GM23338 (cell line): Measurements from ENCODE around the gene ISG20.

Experiments used
- CREB1 ChIP-seq: fragments of 250-450 bp; sonication (Bioruptor Pico); IDR thresholded peaks from 2 replicates; pipeline ENCODE4 v1.5.0; 2020; ENCODE audit warnings: low read depth, mild to moderate bottlenecking, moderate library complexity
- EZH2 ChIP-seq: fragments of 200-600 bp; sonication (generic); IDR thresholded peaks from one replicate; pipeline ENCODE4 v1.8.0; 2017; ENCODE audit warnings: antibody characterized with exemption, mild to moderate bottlenecking, low read depth; ENCODE audit not compliant: unreplicated experiment
- EZH2phosphoT487 ChIP-seq: fragments of 200-600 bp; sonication (generic); IDR thresholded peaks from one replicate; pipeline ENCODE4 v1.8.1; 2018; ENCODE audit warnings: antibody characterized with exemption; ENCODE audit not compliant: unreplicated experiment
- JUNB ChIP-seq: IDR thresholded peaks from one replicate; pipeline ENCODE4 v1.6.1; 2016; ENCODE audit warnings: antibody characterized with exemption; ENCODE audit not compliant: unreplicated experiment
- POLR2AphosphoS5 ChIP-seq: IDR thresholded peaks from 2 replicates; pipeline ENCODE4 v1.6.1; 2016; ENCODE audit warnings: antibody characterized with exemption, low read depth
- STAT1 ChIP-seq: IDR thresholded peaks from one replicate; pipeline ENCODE4 v1.6.1; 2016; ENCODE audit warnings: antibody characterized with exemption; ENCODE audit not compliant: unreplicated experiment
- TF ChIP-seq, protein P1 (sequence below), 2 experiments: fragments of 200-600 bp in 1 of 2; sonication (generic) in 1 of 2; conservative IDR thresholded peaks; 2 replicates each; pipeline versions ENCODE4 v1.5.1 to v1.6.1; 2016 to 2017; ENCODE audit warnings: antibody characterized with exemption in 2 of 2, low read depth in 2 of 2, mild to moderate bottlenecking in 2 of 2, moderate library complexity in 1 of 2
- TF ChIP-seq, protein P2 (sequence below): IDR thresholded peaks from one replicate; pipeline ENCODE4 v1.6.1; 2018; ENCODE audit warnings: antibody characterized with exemption; ENCODE audit not compliant: unreplicated experiment
- TF ChIP-seq, protein P3 (sequence below): IDR thresholded peaks from 2 replicates; pipeline ENCODE4 v1.6.1; 2016; ENCODE audit warnings: antibody characterized with exemption

DNA sequence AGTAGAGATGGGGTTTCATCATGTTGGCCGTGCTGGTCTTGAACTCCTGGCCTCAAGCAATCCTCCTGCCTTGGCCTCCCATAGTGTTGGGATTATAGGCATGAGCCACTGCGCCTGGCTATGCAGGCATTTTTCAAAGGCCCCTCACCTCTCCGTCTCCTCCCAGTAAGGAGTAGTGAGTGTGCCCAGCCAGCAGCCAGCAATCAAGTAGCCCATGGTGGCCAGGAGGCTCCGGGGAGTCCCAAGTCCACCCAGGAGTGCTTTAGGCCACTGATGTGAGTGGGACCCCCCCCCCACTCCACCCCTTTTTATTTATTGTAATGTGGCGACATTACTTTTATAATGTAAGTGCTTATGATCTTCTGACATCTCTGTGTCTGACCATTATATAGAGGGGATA is 8.1 kb downstream of the ISG20 start:
- TF ChIP-seq, protein P1, sequence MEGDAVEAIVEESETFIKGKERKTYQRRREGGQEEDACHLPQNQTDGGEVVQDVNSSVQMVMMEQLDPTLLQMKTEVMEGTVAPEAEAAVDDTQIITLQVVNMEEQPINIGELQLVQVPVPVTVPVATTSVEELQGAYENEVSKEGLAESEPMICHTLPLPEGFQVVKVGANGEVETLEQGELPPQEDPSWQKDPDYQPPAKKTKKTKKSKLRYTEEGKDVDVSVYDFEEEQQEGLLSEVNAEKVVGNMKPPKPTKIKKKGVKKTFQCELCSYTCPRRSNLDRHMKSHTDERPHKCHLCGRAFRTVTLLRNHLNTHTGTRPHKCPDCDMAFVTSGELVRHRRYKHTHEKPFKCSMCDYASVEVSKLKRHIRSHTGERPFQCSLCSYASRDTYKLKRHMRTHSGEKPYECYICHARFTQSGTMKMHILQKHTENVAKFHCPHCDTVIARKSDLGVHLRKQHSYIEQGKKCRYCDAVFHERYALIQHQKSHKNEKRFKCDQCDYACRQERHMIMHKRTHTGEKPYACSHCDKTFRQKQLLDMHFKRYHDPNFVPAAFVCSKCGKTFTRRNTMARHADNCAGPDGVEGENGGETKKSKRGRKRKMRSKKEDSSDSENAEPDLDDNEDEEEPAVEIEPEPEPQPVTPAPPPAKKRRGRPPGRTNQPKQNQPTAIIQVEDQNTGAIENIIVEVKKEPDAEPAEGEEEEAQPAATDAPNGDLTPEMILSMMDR (conservative IDR thresholded peaks at IDR 0.05; ENCODE audit: low read depth in 2 of 2) = no peak
- no peak for TF ChIP-seq EZH2phosphoT487
- TF ChIP-seq, protein P2, sequence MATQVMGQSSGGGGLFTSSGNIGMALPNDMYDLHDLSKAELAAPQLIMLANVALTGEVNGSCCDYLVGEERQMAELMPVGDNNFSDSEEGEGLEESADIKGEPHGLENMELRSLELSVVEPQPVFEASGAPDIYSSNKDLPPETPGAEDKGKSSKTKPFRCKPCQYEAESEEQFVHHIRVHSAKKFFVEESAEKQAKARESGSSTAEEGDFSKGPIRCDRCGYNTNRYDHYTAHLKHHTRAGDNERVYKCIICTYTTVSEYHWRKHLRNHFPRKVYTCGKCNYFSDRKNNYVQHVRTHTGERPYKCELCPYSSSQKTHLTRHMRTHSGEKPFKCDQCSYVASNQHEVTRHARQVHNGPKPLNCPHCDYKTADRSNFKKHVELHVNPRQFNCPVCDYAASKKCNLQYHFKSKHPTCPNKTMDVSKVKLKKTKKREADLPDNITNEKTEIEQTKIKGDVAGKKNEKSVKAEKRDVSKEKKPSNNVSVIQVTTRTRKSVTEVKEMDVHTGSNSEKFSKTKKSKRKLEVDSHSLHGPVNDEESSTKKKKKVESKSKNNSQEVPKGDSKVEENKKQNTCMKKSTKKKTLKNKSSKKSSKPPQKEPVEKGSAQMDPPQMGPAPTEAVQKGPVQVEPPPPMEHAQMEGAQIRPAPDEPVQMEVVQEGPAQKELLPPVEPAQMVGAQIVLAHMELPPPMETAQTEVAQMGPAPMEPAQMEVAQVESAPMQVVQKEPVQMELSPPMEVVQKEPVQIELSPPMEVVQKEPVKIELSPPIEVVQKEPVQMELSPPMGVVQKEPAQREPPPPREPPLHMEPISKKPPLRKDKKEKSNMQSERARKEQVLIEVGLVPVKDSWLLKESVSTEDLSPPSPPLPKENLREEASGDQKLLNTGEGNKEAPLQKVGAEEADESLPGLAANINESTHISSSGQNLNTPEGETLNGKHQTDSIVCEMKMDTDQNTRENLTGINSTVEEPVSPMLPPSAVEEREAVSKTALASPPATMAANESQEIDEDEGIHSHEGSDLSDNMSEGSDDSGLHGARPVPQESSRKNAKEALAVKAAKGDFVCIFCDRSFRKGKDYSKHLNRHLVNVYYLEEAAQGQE = no peak
- no peak for TF ChIP-seq EZH2
- no peak for TF ChIP-seq POLR2AphosphoS5
- TF ChIP-seq, protein P3, sequence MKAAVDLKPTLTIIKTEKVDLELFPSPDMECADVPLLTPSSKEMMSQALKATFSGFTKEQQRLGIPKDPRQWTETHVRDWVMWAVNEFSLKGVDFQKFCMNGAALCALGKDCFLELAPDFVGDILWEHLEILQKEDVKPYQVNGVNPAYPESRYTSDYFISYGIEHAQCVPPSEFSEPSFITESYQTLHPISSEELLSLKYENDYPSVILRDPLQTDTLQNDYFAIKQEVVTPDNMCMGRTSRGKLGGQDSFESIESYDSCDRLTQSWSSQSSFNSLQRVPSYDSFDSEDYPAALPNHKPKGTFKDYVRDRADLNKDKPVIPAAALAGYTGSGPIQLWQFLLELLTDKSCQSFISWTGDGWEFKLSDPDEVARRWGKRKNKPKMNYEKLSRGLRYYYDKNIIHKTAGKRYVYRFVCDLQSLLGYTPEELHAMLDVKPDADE = no peak
- no peak for TF ChIP-seq STAT1
- TF ChIP-seq CREB1 (CRISPR knock-in tag) = no peak
- no peak for TF ChIP-seq JUNB
